GM12873 (cell line): ENCODE measurements around the gene POLR3G.

Experiments used
- TF ChIP-seq, protein P1 (sequence below): IDR thresholded peaks from 2 replicates; pipeline ENCODE4 v1.5.1; 2012; ENCODE audit warnings: low read depth, mild to moderate bottlenecking, moderate library complexity, low read length, control low read depth; ENCODE audit not compliant: insufficient read depth; ENCODE audit errors: missing control alignments

The POLR3G gene

DNA sequence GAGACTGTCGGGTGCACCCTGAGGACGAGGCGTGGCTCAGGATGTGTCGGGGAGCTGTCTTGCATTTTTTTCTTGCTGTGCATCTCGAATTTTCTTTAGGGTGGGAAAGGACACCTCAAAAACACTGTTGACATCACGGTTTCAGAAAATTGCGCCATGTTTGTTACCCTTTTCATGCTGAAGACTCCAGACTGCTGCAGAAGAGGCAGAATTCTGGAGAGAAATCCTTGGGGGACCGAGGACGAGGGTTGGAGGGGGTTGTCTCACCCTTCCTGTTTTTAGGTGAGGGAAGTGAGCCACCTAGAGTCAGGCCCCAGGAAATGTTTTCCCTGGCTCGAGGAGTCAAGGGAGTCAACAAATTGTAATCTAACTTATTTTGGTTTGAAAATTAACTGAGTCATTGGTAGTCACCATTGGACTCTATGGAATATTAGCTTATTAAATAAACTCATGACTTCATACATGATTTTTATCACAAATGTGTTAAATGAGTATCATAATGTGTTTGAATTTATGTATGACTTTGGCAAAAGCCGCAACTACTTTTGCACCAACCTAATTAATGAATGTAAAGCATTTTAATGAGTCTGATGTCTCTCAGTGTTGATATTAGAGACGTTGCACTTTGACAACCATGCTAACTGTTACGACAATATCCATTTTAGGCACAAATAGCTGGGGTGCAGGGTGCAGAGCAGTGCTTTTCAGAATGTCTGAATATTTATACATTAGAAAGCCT lies 55.4 kb downstream of the POLR3G start:
- TF ChIP-seq, protein P1, sequence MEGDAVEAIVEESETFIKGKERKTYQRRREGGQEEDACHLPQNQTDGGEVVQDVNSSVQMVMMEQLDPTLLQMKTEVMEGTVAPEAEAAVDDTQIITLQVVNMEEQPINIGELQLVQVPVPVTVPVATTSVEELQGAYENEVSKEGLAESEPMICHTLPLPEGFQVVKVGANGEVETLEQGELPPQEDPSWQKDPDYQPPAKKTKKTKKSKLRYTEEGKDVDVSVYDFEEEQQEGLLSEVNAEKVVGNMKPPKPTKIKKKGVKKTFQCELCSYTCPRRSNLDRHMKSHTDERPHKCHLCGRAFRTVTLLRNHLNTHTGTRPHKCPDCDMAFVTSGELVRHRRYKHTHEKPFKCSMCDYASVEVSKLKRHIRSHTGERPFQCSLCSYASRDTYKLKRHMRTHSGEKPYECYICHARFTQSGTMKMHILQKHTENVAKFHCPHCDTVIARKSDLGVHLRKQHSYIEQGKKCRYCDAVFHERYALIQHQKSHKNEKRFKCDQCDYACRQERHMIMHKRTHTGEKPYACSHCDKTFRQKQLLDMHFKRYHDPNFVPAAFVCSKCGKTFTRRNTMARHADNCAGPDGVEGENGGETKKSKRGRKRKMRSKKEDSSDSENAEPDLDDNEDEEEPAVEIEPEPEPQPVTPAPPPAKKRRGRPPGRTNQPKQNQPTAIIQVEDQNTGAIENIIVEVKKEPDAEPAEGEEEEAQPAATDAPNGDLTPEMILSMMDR = peak; percentile 69

DNA sequence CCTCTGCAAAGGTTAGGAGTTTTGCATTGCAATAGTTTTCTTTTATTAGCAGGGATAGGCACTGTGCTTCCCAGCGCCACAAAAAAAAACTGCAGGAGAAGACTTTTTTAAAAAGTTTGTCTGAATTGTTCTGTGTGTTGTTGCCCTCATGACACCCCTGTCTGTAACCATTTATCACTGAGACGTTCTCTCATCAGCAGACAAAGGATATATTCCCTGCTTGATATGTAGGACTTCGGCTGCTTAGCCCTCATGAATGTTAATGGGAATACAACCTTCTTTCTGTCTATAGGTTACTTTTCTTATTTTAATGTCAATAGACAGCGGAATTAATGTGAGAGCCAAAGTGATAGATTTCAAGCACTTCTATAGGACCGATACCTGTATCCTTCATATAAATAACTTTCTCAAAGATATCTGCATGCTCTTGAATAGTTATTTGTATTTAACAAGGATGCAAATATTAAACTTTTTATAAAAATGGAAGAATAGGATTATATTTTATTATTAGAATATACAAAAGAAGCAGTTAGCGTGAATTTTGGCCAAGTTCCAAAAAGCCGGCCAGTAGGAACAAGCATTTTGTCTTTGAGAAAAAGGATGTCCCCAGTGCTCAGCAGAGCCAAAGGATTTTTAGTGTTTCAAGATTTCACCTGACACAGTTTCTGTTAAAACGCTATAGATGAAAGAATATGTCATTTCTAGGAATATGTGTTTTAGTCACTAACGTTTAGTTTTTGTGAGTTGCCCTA lies 56.2 kb downstream of the POLR3G start:
- TF ChIP-seq, protein P1 = no peak

DNA sequence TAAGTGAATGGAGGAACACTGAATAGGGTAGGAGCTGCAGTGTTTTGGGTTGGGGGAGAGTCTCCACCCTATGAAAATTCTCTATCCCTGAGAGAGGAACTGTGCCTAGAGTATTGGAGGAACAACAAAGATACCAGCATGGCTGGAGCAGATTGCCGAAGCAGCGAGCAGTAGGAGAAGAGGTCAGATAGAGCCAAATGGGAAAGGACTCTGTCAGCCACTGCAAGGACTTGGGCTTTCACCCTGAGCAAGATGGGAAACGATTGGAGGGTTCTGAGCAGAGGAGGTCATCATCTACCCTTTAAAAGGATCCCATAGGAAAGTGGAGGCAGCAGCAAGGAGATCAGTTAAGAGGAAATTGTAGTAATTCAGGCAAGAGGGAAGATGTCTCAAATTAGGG lies 59.1 kb downstream of the POLR3G start:
- TF ChIP-seq, protein P1 = no peak

DNA sequence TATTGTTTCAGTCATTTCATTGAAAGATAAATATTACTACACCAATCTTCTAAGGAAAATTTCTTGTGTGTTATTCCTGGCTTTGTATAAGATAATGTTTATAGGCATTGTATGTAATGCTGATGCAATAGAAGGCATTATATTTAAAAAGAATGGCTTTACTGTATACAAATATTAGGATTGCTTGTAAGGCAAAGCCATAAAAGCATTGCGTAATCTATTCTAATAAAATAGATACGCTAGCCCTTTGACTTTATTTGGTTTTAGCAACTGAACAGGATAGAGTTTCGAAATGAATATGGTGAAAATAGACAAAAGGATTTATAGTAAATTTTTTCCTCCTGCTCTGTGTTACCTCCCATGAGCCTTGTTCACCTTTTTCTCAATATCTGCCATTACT lies 60.3 kb downstream of the POLR3G start:
- TF ChIP-seq, protein P1 = no peak

DNA sequence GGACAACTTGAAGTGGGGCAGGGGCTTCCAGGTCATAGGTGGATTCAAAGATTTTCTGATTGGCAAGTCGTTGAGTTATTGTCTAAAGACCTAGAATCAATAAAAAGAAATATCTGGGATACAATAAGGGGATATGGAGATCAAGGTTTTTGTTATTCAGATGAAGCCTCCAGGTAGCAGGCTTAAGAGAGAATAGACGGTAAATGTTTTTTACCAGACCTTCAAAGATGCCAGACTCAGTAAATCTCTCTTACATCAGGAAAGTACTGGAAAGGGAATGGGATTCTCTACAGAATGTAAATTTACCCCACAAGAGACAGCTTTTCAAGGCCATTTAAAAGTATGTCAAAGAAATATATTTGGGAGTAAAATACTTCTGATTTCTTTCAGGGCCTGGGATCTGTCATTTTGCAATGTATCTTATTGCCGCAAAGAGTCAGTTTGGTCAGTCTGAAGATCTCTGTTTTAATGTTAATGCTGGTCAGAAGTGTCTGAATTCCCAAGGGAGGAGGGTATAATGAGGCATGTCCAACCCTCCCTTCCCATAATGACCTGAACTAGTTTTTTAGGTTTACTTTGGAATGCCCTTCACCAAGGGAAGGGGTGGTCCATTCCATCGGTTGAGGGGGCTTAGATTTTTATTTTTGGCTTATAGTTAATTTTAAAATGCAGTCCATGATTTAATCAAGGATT lies 68.3 kb downstream of the POLR3G start:
- TF ChIP-seq, protein P1 = no peak

DNA sequence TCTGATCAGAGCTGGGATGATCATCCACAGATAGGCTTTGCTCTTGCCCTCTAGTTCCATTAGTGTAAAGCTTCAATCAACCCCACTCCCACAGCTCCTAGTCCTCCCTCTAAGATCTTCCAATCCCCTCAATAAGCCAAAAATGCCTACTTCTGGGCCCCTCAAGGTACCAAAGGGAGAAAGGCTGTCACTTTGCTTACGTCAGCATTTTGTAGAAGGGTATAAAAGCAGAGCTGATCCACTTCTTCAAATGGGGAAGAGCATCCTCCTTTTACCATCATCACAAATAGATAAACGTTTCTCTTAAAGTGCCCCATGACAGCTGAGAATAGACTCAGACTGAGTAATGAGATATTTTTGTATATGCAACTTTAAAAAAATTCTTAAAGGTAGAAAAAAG lies 70.8 kb downstream of the POLR3G start:
- TF ChIP-seq, protein P1 = no peak
